OCI-LY7 (cell line): ENCODE results near the gene SMYD3.

Experiments
- CTCF ChIP-seq: fragments of 200-600 bp; sonication (generic); conservative IDR thresholded peaks from 2 replicates; pipeline ENCODE4 v1.5.1; 2014; ENCODE audit warnings: mild to moderate bottlenecking, antibody characterized with exemption, low read length, moderate library complexity, mixed read lengths
- EZH2phosphoT487 ChIP-seq: fragments of 200-600 bp; sonication (generic); IDR thresholded peaks from 2 replicates; pipeline ENCODE4 v1.6.1; 2018; ENCODE audit warnings: low read depth, borderline replicate concordance, mild to moderate bottlenecking, mixed run types, antibody characterized with exemption, low read length, moderate library complexity, mixed read lengths

DNA sequence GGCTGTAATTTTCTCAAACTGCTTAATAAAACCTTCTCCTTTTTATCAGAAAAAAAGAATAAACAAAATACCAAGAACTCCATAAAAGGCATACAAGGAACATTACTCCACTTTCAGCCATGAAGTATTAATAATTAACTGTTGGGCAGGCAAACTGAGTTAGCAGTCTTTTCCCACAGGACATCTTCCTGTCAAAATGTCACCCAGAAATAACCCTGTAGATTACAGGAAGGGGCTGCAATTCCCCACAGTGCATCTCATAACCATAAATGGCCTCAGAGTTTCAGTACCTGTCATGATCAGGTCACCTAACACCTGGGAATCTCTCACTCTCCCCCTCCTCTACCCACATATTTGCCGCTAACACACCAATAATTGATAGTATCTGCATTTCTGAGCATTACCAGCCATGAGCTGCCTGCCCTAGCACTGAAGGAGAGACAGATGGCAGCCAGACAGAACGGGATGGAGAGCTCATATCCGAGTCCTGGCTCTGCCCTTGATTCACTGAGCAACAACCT, 475.0 kb downstream of the SMYD3 start:
- TF ChIP-seq CTCF, result no peak
- TF ChIP-seq EZH2phosphoT487, result no peak
